GM12878 (cell line): ENCODE measurements around the gene ALKBH8. TPM values are rescaled to one million over a fixed set of nuclear protein-coding genes. Genes with fewer than 3 reads are reported as not detected.
"Not testable (repeated sequence)": the region's sequence is repeated elsewhere in the genome, so short reads cannot be mapped to it uniquely, and the experiment has no call there.

Experiments
- ATAC-seq: fragments of 200-7000 bp; cut with Tn5 transposase; 3 replicates; pipeline ENCODE4 v1.9.1; 2020; ENCODE audit warnings: mild to moderate bottlenecking, moderate library complexity
- BruUV-seq: library from RNA; stranded (reverse); fragments of 400-500 nt; replicated peaks from 2 replicates; lab custom pipeline; 2021; lab: Mats Ljungman, UMichigan
- CTCF ChIA-PET: fragments of 300-600 bp; sonication (Branson Sonifier 250); formaldehyde crosslinking; extraction: SDS; loops from one replicate; lab custom pipeline; 2021; ENCODE audit warnings: inconsistent platforms; lab: Yijun Ruan, JAX
- POLR2A ChIA-PET: fragments of 350-600 bp; formaldehyde crosslinking; extraction: SDS; loops from one replicate; lab custom pipeline; 2021; ENCODE audit warnings: inconsistent platforms; lab: Charles Lee
- RAD21 ChIA-PET: fragments of 300-600 bp; sonication (Branson Sonifier 250); formaldehyde crosslinking; loops from one replicate; lab custom pipeline; 2023; ENCODE audit warnings: antibody characterized with exemption; ENCODE audit not compliant: unreplicated experiment; lab: Charles Lee
- SMC1A ChIA-PET: fragments of 300-600 bp; sonication (Branson Sonifier 250); formaldehyde crosslinking; loops from one replicate; lab custom pipeline; 2023; ENCODE audit not compliant: unreplicated experiment, uncharacterized antibody; lab: Charles Lee
- DNase-seq: peaks from one replicate; pipeline ENCODE4 v3.0.0-alpha.2; 2011; ENCODE audit warnings: low read depth, low spot score
- FAIRE-seq: peaks from 3 replicates; lab custom pipeline; 2011; peaks lifted over from hg19 to GRCh38; lab: Jason Lieb, UNC
- H2AFZ ChIP-seq: 2 replicates; pipeline ENCODE4 v1.6.0; 2011; ENCODE audit warnings: low read depth, low read length, control low read depth; ENCODE audit not compliant: control insufficient read depth
- H3K27ac ChIP-seq: 2 replicates; pipeline ENCODE4 v1.5.1; 2011; ENCODE audit warnings: control low read depth; ENCODE audit not compliant: control insufficient read depth, insufficient read depth
- H3K27me3 ChIP-seq, 2 experiments: replicated peaks in 1 of 2; 2 replicates each; pipeline versions ENCODE4 v1.6.0 to v1.6.1; 2011; ENCODE audit warnings: low read length in 1 of 2; ENCODE audit not compliant: control insufficient read depth in 2 of 2, insufficient read depth in 2 of 2
- H3K36me3 ChIP-seq, 2 experiments: 2 replicates each; pipeline ENCODE4 v1.5.1; 2011; ENCODE audit warnings: low read length in 1 of 2; ENCODE audit not compliant: control insufficient read depth in 2 of 2, insufficient read depth in 2 of 2
- H3K4me1 ChIP-seq: 2 replicates; pipeline ENCODE4 v1.6.1; 2011; ENCODE audit warnings: mild to moderate bottlenecking, low read length, moderate library complexity, mixed read lengths; ENCODE audit not compliant: control insufficient read depth, insufficient read depth
- H3K4me2 ChIP-seq: 2 replicates; pipeline ENCODE4 v1.6.0; 2011; ENCODE audit warnings: control low read depth; ENCODE audit not compliant: control insufficient read depth, insufficient read depth
- H3K4me3 ChIP-seq: fragments of 200-600 bp; sonication (generic); 2 replicates; pipeline ENCODE4 v1.5.1; 2016
- H3K79me2 ChIP-seq: 2 replicates; pipeline ENCODE4 v1.6.0; 2011; ENCODE audit warnings: low read length; ENCODE audit not compliant: control insufficient read depth, insufficient read depth
- H3K9ac ChIP-seq: 2 replicates; pipeline ENCODE4 v1.8.0; 2011; ENCODE audit warnings: low read length, control low read depth, mixed read lengths; ENCODE audit not compliant: control insufficient read depth, insufficient read depth
- H3K9me3 ChIP-seq: replicated peaks from 3 replicates; pipeline ENCODE4 v1.5.1; 2011; ENCODE audit warnings: mild to moderate bottlenecking, low read length; ENCODE audit not compliant: control insufficient read depth, insufficient read depth
- H4K20me1 ChIP-seq: 2 replicates; pipeline ENCODE4 v1.6.0; 2011; ENCODE audit not compliant: control insufficient read depth, insufficient read depth
- EZH2 ChIP-seq: IDR thresholded peaks from 2 replicates; pipeline ENCODE4 v1.6.1; 2012; ENCODE audit warnings: low read depth, mild to moderate bottlenecking, control low read depth, inconsistent platforms, low read length, borderline replicate concordance; ENCODE audit not compliant: control insufficient read depth
- JUNB ChIP-seq: IDR thresholded peaks from 2 replicates; pipeline ENCODE4 v1.6.1; 2016; ENCODE audit warnings: antibody characterized with exemption, mild to moderate bottlenecking
- NFIC ChIP-seq: IDR thresholded peaks from 2 replicates; pipeline ENCODE4 v1.6.1; 2012; ENCODE audit warnings: low read depth, mild to moderate bottlenecking, inconsistent platforms, low read length, moderate library complexity
- NFYB ChIP-seq: IDR thresholded peaks from 2 replicates; pipeline ENCODE4 v1.6.1; 2011; ENCODE audit warnings: low read depth, mild to moderate bottlenecking, low read length, improper control_type of control experiment, moderate library complexity; ENCODE audit not compliant: insufficient read depth
- RAD51 ChIP-seq: fragments of 450-650 bp; IDR thresholded peaks from 2 replicates; pipeline ENCODE4 v1.6.1; 2016; ENCODE audit warnings: moderate library complexity, mild to moderate bottlenecking, inconsistent platforms
- WGBS: methylation state at CpG from one replicate; pipeline ENCODE4 v1.1.6; 2016; ENCODE audit warnings: low lambda C conversion rate; ENCODE audit not compliant: insufficient replicate concordance, insufficient coverage; ENCODE audit errors: missing lambda C conversion rate; 5-methylcytosine and 5-hydroxymethylcytosine counted together
- in situ Hi-C: fragments of 300-500 bp; cut with MboI; formaldehyde crosslinking; loops from 9 replicates; pipeline ENCODE4 v1.14.3; 2018; ENCODE audit warnings: mixed read lengths
- intact Hi-C: fragments of 100-400 bp; cut with micrococcal nuclease; formaldehyde crosslinking; loops from one replicate; pipeline ENCODE4 v1.14.2; 2022; ENCODE audit not compliant: unreplicated experiment
- polyA plus RNA-seq, 11 experiments: library from polyadenylated mRNA; depleted of rRNA in 4 of 11; unstranded in 6 of 11; stranded (reverse) in 5 of 11; fragments of >200 nt; fragmentation: Nextera tagmentation in 4 of 11; fragmentation: Illumina TruSeq in 1 of 11; extraction: Ambion mirVana in 4 of 11; extraction: Trizol in 1 of 11; gene quantifications; 1 replicate in 1 of 11; 2 replicates in 10 of 11; pipeline versions ENCODE4 v1.2.1 to v1.2.3, GENCODE V29; 2011 to 2016; ENCODE audit warnings: inconsistent platforms in 2 of 11, missing spikeins in 2 of 11, low read depth in 1 of 11
- total RNA-seq, 4 experiments: library from RNA; depleted of rRNA in 3 of 4; stranded (reverse); fragments of >200 nt in 3 of 4; fragmentation: Illumina TruSeq in 1 of 4; extraction: Trizol in 1 of 4; gene quantifications; 2 replicates each; pipeline versions ENCODE4 v1.2.1 to v1.2.3, GENCODE V29; 2013 to 2021
- TF ChIP-seq, protein P1 (sequence below): fragments of 150-350 bp; IDR thresholded peaks from 2 replicates; pipeline ENCODE4 v1.6.1; 2016; ENCODE audit warnings: low read depth, low read length

The ALKBH8 gene
- total and polyA plus RNA-seq, 10 of the 15 experiments (the other 5 are each of a cell fraction or from before 2014, with no cell fraction given): 4.6 to 13.1 (median 9.5) TPM

GRCh38 chr11:107566569-107566968, 1.0 kb upstream of the ALKBH8 start:
- Histone ChIP-seq H4K20me1 (no peaks in the 10 kb centered on the region), H3K27ac (no peak overlapping the region), H3K4me2 (no peak overlapping the region), H3K36me3 (no peaks in the 10 kb centered on the region), H3K27me3 (no peaks in the 10 kb centered on the region), H3K4me3 (no peak overlapping the region)
- in situ Hi-C loops: no loop called here
- no peak for DNase-seq
- ChIA-PET POLR2A (interaction anchor here (0.8 kb wide), 1 partner anchor 101 kb away, joined by 3 read pairs; no protein-coding TSS in a partner anchor), RAD21 (interaction anchor here (1.0 to 10.5 kb wide), 5 partner anchors 13 to 204 kb away, joined by 3 to 120 read pairs (median 6); no protein-coding TSS in a partner anchor), CTCF (interaction anchor here (1.0 to 21.8 kb wide), 8 partner anchors 10 to 204 kb away, joined by 3 to 536 read pairs (median 34); no protein-coding TSS in a partner anchor)
- no peak for ATAC-seq
- FAIRE-seq: no peak
- no TSS peak for BruUV-seq
- TF ChIP-seq, protein P1, sequence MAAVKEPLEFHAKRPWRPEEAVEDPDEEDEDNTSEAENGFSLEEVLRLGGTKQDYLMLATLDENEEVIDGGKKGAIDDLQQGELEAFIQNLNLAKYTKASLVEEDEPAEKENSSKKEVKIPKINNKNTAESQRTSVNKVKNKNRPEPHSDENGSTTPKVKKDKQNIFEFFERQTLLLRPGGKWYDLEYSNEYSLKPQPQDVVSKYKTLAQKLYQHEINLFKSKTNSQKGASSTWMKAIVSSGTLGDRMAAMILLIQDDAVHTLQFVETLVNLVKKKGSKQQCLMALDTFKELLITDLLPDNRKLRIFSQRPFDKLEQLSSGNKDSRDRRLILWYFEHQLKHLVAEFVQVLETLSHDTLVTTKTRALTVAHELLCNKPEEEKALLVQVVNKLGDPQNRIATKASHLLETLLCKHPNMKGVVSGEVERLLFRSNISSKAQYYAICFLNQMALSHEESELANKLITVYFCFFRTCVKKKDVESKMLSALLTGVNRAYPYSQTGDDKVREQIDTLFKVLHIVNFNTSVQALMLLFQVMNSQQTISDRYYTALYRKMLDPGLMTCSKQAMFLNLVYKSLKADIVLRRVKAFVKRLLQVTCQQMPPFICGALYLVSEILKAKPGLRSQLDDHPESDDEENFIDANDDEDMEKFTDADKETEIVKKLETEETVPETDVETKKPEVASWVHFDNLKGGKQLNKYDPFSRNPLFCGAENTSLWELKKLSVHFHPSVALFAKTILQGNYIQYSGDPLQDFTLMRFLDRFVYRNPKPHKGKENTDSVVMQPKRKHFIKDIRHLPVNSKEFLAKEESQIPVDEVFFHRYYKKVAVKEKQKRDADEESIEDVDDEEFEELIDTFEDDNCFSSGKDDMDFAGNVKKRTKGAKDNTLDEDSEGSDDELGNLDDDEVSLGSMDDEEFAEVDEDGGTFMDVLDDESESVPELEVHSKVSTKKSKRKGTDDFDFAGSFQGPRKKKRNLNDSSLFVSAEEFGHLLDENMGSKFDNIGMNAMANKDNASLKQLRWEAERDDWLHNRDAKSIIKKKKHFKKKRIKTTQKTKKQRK: no peak
- no peak for TF ChIP-seq NFYB
- TF ChIP-seq RAD51: no peak
- no peak for TF ChIP-seq NFIC
- no peak for TF ChIP-seq JUNB
- no peak for TF ChIP-seq EZH2
- TF ChIP-seq, all 136 proteins: peak for 0
- peaks cover 25% of the 10 kb centered on the region for H3K4me1 ChIP-seq
- no peak overlapping the region for H3K9ac ChIP-seq
- H3K79me2 ChIP-seq: peaks cover 22% of the 10 kb centered on the region
- no peak overlapping the region; the same call in 1 of the 2 replicates for H2AFZ ChIP-seq
- intact Hi-C loops: loop anchor here (10.0 kb wide), 2 partner anchors 328 to 438 kb away; partner anchors contain the start of gene CUL5
- SMC1A ChIA-PET: interaction anchor here (1.1 to 11.1 kb wide), 8 partner anchors 8 to 119 kb away, joined by 3 to 249 read pairs (median 6); no protein-coding TSS in a partner anchor
- H3K9me3 ChIP-seq: no peaks in the 10 kb centered on the region
- WGBS: 57% methylated on average over 2 of the region's 2 CpGs

DNA sequence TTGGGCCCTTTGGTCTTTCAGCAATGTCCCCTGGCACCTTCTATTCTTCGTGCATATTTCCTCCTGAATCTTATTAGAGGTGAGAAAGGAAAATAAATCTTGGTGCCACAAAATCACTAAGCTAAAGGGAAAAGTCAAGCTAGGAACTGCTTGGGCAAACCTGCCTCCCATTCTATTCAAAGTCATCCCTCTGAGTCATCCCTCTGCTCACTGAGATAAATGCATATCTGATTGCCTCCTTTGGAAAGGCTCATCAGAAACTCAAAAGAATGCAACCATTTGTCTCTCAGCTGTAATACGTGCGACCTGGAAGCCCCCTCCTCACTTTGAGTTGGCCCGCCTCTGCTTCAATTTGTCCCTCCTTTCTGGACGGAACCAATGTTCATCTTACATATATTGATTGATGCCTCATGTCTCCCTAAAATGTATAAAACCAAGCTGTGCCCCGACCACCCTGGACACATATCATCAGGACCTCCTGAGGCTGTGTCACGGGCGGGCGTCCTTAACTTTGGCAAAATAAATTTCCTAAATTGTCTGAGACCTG, 493 bp upstream of the ALKBH8 start:
- ChIA-PET CTCF (interaction anchor here (0.6 to 21.8 kb wide), 8 partner anchors 11 to 315 kb away, joined by 3 to 536 read pairs (median 50); no protein-coding TSS in a partner anchor), POLR2A (interaction anchor here (0.8 kb wide), 1 partner anchor 101 kb away, joined by 3 read pairs; no protein-coding TSS in a partner anchor), RAD21 (interaction anchor here (1.6 to 10.5 kb wide), 4 partner anchors 13 to 205 kb away, joined by 4 to 120 read pairs (median 6); no protein-coding TSS in a partner anchor), SMC1A (interaction anchor here (0.8 to 11.1 kb wide), 9 partner anchors 9 to 175 kb away, joined by 3 to 249 read pairs (median 6); no protein-coding TSS in a partner anchor)
- H4K20me1 ChIP-seq, FAIRE-seq, DNase-seq, H3K36me3 ChIP-seq, in situ Hi-C loops, ATAC-seq, H3K27me3 ChIP-seq, H3K9me3 ChIP-seq: not testable (repeated sequence)
- intact Hi-C loops: loop anchor here (2.0 to 10.0 kb wide), 3 partner anchors 293 to 439 kb away; partner anchors contain the start of genes CUL5 and SLC35F2
- H3K4me1 ChIP-seq: peaks cover 25% of the 10 kb centered on the region
- H3K27ac ChIP-seq: peak overlapping the region; percentile 89
- H3K4me3 ChIP-seq: peak overlapping the region; percentile 71
- H2AFZ ChIP-seq: peak overlapping the region; percentile 99
- peak overlapping the region; percentile 94 for H3K9ac ChIP-seq
- H3K79me2 ChIP-seq: peaks cover 22% of the 10 kb centered on the region
- H3K4me2 ChIP-seq: peak overlapping the region; percentile 81
- TSS peak; percentile 81 for BruUV-seq
- WGBS: 58% methylated on average over 9 of the region's 9 CpGs
